HG03280 (cell line): Measurements from ENCODE around the gene NFIB.

ENCODE experiments used
- ATAC-seq: cut with Tn5 transposase; IDR thresholded peaks from one replicate; pipeline ENCODE4 v1.9.1; 2021; ENCODE audit warnings: mild to moderate bottlenecking, moderate library complexity; ENCODE audit not compliant: unreplicated experiment

Gene NFIB

GRCh38 chr9:14158916-14159315 lies 155.0 kb downstream of the NFIB start:
- no peak for ATAC-seq

DNA sequence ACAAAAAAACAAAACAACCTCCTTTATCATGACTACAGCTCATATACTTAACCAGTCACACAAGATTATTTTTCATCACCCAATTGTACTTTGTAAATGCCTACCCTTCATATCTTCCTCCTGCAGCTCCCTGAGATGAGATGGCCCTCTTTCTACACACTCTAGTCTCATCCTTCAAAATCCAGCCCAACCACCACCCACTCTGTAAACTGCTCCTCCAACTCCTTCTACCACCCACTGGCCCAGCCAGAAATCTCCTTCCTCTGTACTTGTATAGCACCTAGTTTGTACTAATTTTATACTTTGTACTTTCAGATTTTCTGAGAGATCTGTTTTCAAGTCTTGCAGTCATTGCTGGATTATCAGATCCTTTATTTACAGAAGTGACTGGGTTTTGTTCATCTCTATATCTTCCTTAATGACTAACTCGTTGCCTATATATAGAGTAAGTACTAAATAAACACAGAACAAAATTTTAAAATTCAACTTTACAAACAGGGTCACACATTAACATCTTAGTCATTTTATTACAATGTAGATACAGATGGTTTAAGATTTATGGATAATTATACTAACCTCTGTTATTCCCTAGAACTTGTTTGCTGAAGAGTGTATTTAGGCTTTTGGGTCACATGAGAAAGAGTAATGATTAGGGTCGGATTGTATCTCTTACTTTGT lies 155.7 kb downstream of the NFIB start:
- ATAC-seq = no peak

DNA sequence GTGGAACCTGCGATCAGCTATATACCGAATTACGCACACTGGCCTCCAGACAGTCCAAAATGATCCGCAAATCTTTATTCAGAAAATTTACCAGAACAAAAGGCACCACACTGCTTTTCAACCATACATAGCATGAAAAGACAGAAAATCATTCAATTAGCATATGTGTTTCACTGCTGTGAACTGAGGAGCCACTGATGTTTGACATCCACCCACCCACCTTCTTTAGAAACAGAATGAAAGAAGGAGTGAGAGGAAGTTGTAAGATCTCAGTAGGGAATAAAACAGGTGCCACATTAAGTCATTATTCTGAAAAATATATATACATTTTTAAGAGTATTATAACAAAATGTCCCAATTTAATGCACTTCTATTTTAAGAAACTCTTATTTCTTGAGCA lies 156.8 kb downstream of the NFIB start:
- ATAC-seq = no peak

DNA sequence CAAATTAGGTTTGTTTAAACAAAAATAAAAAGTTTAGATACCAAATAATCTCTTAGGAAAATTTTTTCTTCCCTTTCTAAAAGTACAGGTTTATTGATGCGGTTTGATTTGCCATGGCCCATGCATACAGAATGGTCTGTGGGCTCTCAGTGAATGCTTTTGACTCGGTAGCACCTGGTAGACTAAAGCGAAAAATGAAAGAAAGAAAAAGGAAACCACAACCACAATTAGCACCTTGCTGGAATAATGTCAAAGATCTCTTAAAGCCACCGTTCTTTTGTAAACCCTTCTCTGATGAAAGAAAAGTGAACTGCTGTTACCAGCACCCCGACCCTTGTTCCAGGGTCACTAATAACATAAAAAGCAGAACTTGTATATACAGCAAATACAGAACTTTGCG lies 157.9 kb downstream of the NFIB start:
- peak; percentile 92 for ATAC-seq

DNA sequence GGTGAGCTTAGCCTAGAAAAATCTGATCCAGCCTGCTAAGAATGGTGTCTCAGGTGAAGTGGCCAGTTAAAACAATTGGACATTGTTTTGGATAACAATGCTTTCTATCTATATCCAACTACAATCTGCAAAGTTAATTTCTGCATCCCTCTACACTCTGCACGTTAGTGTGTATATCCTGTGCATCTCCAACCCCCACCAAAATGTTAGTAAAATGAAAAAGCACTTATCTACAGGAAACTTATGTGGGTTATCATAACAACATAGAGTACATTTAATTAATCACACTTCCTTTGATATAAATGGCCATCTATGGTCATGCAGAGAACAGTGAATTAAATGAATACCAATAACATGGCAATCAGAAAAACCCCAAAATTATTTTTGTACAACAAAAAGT lies 158.7 kb downstream of the NFIB start:
- ATAC-seq = no peak

- no peak for ATAC-seq
Measured at GRCh38 chr9:14153310-14153720, 160.6 kb downstream of the NFIB start.

DNA sequence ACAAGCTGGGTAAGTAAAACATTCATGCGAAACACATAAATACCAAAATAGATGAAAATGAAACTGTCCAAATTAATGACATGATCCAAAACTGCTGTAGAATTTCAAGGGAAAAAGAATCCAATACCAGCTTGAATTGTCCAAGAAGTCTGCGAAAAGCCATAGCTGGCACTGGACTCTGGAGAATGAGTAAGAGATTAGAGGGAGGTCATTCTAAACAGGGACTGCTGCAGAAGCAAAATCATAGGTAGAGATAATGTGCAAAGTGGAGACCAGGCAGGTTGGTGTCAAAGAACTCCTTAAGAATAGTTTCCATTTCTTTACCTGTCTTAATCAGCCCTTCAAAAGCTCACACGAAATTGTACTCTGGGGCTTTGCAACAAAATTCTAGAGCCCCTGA lies 162.5 kb downstream of the NFIB start:
- ATAC-seq = no peak

DNA sequence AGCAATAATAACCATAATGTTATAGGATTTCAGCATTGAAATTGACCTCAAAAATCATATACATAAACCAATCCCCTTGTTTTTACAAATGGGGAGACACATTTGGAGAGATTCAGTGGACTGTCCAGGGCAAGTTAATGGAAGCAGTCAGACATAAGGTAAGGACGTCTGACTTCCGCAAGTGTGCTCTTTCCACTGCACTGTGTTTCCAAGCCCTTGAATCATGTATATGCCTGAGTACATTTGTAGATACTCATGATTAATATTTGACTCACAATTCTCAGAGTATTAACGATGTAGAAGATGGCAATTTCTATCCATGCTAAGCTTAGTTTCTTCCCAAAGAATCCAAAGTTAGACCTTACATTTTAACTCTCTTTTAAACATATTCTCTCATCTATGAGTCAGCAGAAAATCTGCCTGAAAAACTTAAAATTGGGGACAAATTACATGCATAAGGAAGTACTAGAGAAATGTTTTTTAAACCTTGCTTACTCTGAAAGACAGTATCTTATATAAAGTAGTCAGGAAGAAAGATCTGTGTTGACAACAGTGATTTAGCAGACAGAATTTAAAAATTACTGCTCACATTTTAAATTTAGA lies 165.3 kb downstream of the NFIB start:
- no peak for ATAC-seq

DNA sequence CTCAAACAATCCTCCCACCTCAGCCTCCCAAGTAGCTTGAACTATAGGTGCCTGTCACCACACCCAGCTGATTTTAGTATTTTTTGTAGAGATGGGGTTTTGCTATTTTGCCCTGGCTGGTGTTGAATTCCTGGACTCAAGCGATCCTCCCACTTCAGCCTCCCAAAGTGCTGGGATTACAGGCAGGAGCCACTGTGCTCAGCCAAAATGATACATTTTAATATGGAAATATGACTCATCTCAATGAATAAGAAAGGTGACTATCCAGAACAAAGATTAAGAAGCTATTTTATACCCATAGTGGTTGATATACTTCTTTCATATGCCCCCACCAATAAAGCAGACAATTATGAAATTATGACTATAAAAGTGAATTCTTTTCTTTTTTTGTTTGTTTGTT lies 166.2 kb downstream of the NFIB start:
- ATAC-seq = no peak

DNA sequence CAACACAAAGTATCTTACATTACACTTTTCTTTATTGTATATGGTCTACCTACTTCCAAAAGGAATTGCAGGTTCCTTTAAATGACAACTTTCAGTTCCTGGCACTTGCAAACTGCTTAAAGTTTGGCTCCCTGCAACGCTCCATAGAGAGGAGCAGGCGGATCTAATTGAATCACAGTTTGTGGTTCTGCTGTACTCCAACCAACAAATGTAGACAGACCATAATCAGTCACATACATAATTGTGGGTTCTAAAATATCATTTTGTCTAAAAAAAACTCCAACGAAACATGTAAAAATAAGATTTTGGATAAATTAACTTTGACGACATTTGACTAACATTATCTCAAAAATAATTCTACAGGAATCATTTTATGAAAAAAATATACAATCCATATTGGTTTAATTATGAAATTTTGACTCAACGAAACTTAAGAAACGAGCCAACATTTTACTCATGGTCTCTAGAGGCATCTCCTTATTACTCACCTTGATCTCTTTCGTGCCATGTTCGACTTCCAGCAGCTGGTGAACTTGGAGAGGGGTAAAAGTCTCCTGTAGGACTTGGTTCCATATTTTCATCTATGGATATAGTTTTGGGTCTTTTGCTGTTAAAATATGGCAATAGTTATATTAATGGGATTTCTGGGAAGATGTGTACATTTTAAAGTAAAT lies 167.6 kb downstream of the NFIB start:
- ATAC-seq = no peak

GRCh38 chr9:14144215-14144614 lies 169.7 kb downstream of the NFIB start:
- no peak for ATAC-seq

DNA sequence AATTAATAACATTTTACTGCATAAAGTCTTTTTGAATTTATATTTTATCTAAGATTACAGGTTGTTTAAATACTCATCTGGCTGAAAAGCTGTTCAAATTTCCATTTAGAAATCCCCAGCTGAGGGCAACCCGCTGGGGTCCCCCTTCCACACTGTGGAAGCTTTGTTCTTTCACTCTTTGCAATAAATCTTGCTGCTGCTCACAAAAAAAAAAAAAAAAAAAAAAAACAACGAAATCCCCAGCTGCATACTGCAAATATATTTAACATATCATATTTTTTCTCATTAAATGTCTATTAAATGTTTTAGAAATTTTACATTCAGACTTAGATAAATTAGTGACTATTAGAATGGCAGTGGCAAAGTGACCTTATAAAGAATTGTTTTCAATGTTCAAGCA lies 172.2 kb downstream of the NFIB start:
- ATAC-seq = no peak

DNA sequence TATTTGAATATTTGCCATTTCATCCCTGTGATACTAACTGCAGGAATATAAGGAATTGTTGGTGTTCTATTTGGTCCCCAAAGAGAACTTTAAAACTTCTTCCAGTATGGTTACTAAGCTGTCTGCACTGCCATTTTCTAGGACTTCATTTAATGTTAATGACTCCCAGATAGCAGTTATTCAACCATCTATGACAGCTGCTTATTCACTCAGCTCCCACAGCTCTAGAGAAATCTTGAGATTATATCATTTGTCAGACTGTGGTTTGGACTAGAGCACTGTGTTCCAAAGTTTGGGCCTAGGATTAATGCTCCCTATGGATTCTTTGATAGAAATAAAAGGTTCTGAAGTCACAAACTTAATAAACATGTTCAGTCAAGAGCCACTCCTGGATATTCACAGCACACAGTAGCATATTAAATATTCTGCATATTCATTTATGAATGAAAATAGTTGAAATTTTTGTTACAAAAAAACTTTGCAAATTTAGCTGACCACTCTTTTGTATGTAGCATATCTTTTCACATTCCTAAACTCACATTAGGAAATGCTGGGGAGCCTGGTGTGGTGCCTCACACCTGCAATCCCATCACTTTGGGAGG lies 173.7 kb downstream of the NFIB start:
- no peak for ATAC-seq

DNA sequence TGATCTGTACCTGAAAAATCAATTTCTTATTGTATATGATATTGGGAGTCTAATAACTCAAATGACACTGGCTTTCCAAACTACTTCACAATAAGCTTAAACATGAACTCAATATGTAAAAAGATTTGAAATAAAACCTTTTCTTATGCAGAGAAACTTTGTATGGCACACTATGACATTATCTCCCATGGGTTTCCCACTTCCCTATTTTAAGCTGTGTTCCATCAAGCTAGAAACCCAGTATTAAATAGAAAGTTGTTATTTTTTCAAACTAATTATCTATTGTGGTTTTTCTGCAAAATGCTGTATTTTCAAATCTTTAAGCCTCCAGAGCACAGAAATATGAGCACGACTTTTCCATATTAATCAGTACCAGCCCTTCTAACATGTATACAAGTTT lies 174.7 kb downstream of the NFIB start:
- no peak for ATAC-seq

DNA sequence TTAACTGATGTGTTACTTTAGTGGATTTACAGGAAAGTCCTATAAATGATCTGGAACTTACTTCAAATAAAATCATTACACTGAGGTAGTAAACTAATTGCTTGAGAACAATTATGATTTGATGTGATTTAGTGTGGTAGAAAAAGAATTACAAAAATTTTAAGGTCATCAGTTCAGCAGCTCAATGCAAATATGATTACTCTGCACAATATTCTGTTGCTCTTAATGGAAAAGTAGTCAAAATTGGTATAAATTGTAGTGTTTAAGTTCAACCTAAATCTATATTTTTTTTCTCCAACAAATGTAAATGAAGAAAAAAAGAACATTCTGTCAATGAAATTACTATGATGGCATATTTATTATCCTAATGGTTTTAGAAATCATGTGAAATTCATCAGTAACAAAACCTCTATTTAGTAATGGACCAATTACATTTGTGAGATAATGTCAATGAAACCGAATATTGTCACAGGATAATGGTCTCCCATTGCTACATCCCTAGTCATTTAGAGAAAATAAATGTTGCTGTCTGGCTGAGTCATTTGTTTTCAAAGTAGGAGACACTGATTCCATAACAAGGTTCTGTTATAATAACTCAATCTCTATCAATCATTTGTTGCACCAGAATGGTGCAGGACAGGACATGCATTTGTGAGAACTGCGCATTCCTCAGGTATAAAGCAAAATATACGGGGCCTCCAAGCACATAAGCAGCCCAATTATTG lies 177.1 kb downstream of the NFIB start:
- ATAC-seq = no peak

GRCh38 chr9:14136047-14136635 lies 177.8 kb downstream of the NFIB start:
- ATAC-seq = no peak

GRCh38 chr9:14135421-14135820 lies 178.5 kb downstream of the NFIB start:
- no peak for ATAC-seq

DNA sequence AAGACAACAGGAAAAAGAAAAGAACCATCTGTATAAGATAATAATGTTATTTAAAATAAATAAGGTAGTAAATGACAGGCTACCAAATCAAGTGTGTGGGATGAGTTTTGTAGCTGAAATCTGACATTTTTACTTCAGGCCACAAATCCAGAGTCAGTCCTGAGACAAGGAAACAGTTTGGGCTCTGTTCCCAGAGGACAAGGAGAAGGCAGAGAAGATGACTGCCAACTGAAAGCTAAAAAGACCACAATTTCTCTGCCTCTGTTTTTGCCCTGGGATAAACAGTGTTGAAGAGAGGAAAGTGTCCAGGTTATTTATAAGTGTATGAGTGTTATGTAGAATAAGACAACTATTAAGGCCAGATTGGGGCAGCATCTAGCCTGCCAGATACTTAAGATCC lies 180.5 kb downstream of the NFIB start:
- no peak for ATAC-seq

GRCh38 chr9:14132775-14133174 lies 181.2 kb downstream of the NFIB start:
- no peak for ATAC-seq

- no peak for ATAC-seq
Measured at GRCh38 chr9:14131356-14132088, 182.4 kb downstream of the NFIB start.
